Measurements from ENCODE around the gene SPAG17. TPM values are rescaled to one million over a fixed set of nuclear protein-coding genes. Genes with fewer than 3 reads are reported as not detected.
"Not testable (repeated sequence)": the region's sequence is repeated elsewhere in the genome, so short reads cannot be mapped to it uniquely, and the experiment has no call there.

The SPAG17 gene
- polyA plus RNA-seq, 1 donor (not counting 4 experiments of a cell fraction or from before 2014, with no cell fraction given): 0.52 TPM

DNA sequence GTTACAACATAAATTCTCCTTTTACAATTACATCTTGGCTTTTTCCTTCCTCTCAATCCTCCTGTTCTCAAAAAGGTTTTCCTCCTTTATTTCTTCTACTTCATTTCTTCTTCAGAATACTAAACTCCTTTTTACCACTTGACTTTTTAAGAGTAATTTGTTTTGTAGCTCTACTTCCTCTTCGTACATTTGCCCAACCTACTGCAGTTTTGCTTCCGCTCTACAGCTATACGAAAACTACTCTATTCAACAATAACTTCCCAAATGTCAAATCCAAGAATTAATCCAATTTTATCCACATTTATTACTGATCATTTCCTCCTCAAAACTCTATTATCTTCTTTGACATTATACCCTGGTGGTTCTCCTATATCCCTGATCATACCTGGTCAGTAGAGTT is 259.0 kb downstream of the SPAG17 start:
- Histone ChIP-seq H2AFZ (ENCODE audit: control insufficient read depth, low read length) (no peak overlapping the region), H3K9ac (ENCODE audit: control insufficient read depth, extremely low read depth, insufficient read depth, low read length) (no peak overlapping the region), H3K27ac (ENCODE audit: control insufficient read depth, insufficient read depth, low read length) (no peak overlapping the region), H3K9me3 (ENCODE audit: control insufficient read depth, low read depth, low read length) (no peaks in the 10 kb centered on the region), H3K4me1 (ENCODE audit: control insufficient read depth, extremely low read depth, insufficient read depth, low read length) (peaks cover 10% of the 10 kb centered on the region), H3K4me3 (ENCODE audit: control insufficient read depth in 2 of 3, extremely low read depth in 1 of 3, insufficient read depth in 2 of 3, low read depth in 1 of 3, low read length in 3 of 3) (no peak overlapping the region), H4K20me1 (ENCODE audit: control insufficient read depth, extremely low read depth, insufficient read depth, low read length) (no peaks in the 10 kb centered on the region), H3K79me2 (ENCODE audit: control insufficient read depth, insufficient read depth, low read length) (peaks cover 60% of the 10 kb centered on the region), H3K4me2 (ENCODE audit: control insufficient read depth, extremely low read depth, insufficient read depth, low read depth, low read length) (no peak overlapping the region), H3K36me3 (ENCODE audit: control insufficient read depth in 2 of 2, extremely low read depth in 1 of 2, insufficient read depth in 2 of 2, low read length in 2 of 2) (no peaks in the 10 kb centered on the region), H3K9me1 (ENCODE audit: control insufficient read depth, extremely low read depth, insufficient read depth, low read length) (no peaks in the 10 kb centered on the region), H3K27me3 (ENCODE audit: control insufficient read depth, extremely low read depth, insufficient read depth, low read length) (no peaks in the 10 kb centered on the region)
- TF ChIP-seq EZH2 (IDR thresholded peaks at IDR 0.05; ENCODE audit: low read length): no peak
- TF ChIP-seq, protein P1, sequence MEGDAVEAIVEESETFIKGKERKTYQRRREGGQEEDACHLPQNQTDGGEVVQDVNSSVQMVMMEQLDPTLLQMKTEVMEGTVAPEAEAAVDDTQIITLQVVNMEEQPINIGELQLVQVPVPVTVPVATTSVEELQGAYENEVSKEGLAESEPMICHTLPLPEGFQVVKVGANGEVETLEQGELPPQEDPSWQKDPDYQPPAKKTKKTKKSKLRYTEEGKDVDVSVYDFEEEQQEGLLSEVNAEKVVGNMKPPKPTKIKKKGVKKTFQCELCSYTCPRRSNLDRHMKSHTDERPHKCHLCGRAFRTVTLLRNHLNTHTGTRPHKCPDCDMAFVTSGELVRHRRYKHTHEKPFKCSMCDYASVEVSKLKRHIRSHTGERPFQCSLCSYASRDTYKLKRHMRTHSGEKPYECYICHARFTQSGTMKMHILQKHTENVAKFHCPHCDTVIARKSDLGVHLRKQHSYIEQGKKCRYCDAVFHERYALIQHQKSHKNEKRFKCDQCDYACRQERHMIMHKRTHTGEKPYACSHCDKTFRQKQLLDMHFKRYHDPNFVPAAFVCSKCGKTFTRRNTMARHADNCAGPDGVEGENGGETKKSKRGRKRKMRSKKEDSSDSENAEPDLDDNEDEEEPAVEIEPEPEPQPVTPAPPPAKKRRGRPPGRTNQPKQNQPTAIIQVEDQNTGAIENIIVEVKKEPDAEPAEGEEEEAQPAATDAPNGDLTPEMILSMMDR (optimal IDR thresholded peaks at IDR 0.05 in 1 of 3, IDR thresholded peaks at IDR 0.05 in 1 of 3, conservative IDR thresholded peaks at IDR 0.05 in 1 of 3; ENCODE audit: extremely low read depth in 1 of 3, insufficient read depth in 2 of 3, low read length in 3 of 3): no peak
- dilution Hi-C loops (cut with MboI; ENCODE audit: extremely low pct_ligation_motif_present, low sequenced_read_pairs): no loop called here
- no peak for FAIRE-seq
- DNase-seq (ENCODE audit: low read depth, low spot score): no peak

DNA sequence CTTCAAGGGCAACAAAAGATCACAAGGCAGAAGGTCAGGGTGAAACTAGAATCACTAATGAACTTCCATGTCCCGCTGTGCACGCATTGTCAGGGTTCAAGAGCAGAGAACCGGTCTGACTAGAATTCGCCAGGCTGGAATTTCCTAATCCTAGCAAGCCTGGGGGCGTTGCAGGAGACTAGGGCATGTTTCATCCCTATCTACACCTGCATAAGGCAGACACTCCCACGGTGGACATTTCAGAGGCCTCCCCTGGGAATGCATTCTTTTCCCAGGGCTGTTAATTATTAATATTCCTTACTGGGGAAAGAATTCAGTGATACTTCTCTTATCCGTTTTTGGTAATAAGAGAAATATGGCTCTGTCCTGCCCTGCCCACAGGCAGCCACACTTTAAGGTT is 262.3 kb downstream of the SPAG17 start:
- H3K4me2 ChIP-seq (ENCODE audit: control insufficient read depth, extremely low read depth, insufficient read depth, low read depth, low read length); H2AFZ ChIP-seq (ENCODE audit: control insufficient read depth, low read length); H4K20me1 ChIP-seq (ENCODE audit: control insufficient read depth, extremely low read depth, insufficient read depth, low read length); H3K4me3 ChIP-seq (ENCODE audit: control insufficient read depth in 2 of 3, extremely low read depth in 1 of 3, insufficient read depth in 2 of 3, low read depth in 1 of 3, low read length in 3 of 3); H3K27ac ChIP-seq (ENCODE audit: control insufficient read depth, insufficient read depth, low read length); H3K27me3 ChIP-seq (ENCODE audit: control insufficient read depth, extremely low read depth, insufficient read depth, low read length); H3K9me1 ChIP-seq (ENCODE audit: control insufficient read depth, extremely low read depth, insufficient read depth, low read length); H3K9ac ChIP-seq (ENCODE audit: control insufficient read depth, extremely low read depth, insufficient read depth, low read length); FAIRE-seq; DNase-seq (ENCODE audit: low read depth, low spot score); H3K4me1 ChIP-seq (ENCODE audit: control insufficient read depth, extremely low read depth, insufficient read depth, low read length); H3K36me3 ChIP-seq (ENCODE audit: control insufficient read depth in 2 of 2, extremely low read depth in 1 of 2, insufficient read depth in 2 of 2, low read length in 2 of 2); H3K9me3 ChIP-seq (ENCODE audit: control insufficient read depth, low read depth, low read length); dilution Hi-C loops (cut with MboI; ENCODE audit: extremely low pct_ligation_motif_present, low sequenced_read_pairs): not testable (repeated sequence)
- H3K79me2 ChIP-seq (ENCODE audit: control insufficient read depth, insufficient read depth, low read length): peaks cover 32% of the 10 kb centered on the region

DNA sequence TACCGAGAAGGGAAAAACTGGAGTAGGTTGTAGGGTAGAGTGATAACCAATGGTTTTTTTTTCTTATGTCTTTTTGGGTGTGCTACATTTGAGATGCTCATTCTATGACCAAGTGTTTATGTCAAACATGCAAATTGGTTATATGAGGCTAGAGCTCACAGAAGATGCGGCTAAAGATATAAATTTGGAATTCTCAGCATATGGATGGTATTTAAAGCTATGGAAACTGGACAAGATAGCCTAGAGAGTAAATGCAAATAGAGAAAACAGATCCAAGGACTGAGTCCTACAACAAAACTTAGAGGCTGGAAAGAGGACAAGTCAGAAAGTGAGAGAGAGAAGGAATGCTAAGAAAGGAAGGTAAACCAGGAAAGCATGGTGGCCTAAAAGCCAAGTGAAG is 263.0 kb downstream of the SPAG17 start:
- Histone ChIP-seq H3K4me2 (ENCODE audit: control insufficient read depth, extremely low read depth, insufficient read depth, low read depth, low read length) (no peak overlapping the region), H3K4me1 (ENCODE audit: control insufficient read depth, extremely low read depth, insufficient read depth, low read length) (no peaks in the 10 kb centered on the region), H2AFZ (ENCODE audit: control insufficient read depth, low read length) (no peak overlapping the region), H3K36me3 (ENCODE audit: control insufficient read depth in 2 of 2, extremely low read depth in 1 of 2, insufficient read depth in 2 of 2, low read length in 2 of 2) (peaks cover 0 to 3% of the 10 kb centered on the region in 2 experiments), H4K20me1 (ENCODE audit: control insufficient read depth, extremely low read depth, insufficient read depth, low read length) (no peaks in the 10 kb centered on the region), H3K79me2 (ENCODE audit: control insufficient read depth, insufficient read depth, low read length) (peaks cover 25% of the 10 kb centered on the region), H3K9me1 (ENCODE audit: control insufficient read depth, extremely low read depth, insufficient read depth, low read length) (no peaks in the 10 kb centered on the region), H3K9ac (ENCODE audit: control insufficient read depth, extremely low read depth, insufficient read depth, low read length) (no peak overlapping the region), H3K27ac (ENCODE audit: control insufficient read depth, insufficient read depth, low read length) (no peak overlapping the region), H3K27me3 (ENCODE audit: control insufficient read depth, extremely low read depth, insufficient read depth, low read length) (no peaks in the 10 kb centered on the region), H3K4me3 (ENCODE audit: control insufficient read depth in 2 of 3, extremely low read depth in 1 of 3, insufficient read depth in 2 of 3, low read depth in 1 of 3, low read length in 3 of 3) (no peak overlapping the region), H3K9me3 (ENCODE audit: control insufficient read depth, low read depth, low read length) (no peaks in the 10 kb centered on the region)
- TF ChIP-seq, protein P1 (optimal IDR thresholded peaks at IDR 0.05 in 1 of 3, IDR thresholded peaks at IDR 0.05 in 1 of 3, conservative IDR thresholded peaks at IDR 0.05 in 1 of 3; ENCODE audit: extremely low read depth in 1 of 3, insufficient read depth in 2 of 3, low read length in 3 of 3): no peak
- no peak for TF ChIP-seq EZH2 (IDR thresholded peaks at IDR 0.05; ENCODE audit: low read length)
- FAIRE-seq (no peak), DNase-seq (ENCODE audit: low read depth, low spot score) (no peak)
- dilution Hi-C loops (cut with MboI; ENCODE audit: extremely low pct_ligation_motif_present, low sequenced_read_pairs): no loop called here
